Superior temporal gyrus (tissue), 1 donor: ENCODE measurements around the gene CAMK4.

Experiments
- DNase-seq: peaks from one replicate; pipeline ENCODE4 v3.0.0-alpha.2; 2016; ENCODE audit errors: extremely low spot score

The CAMK4 gene

GRCh38 chr5:111422747-111423720 is 198.8 kb downstream of the CAMK4 start:
- DNase-seq = no peak

GRCh38 chr5:111425205-111425604 is 201.0 kb downstream of the CAMK4 start:
- no peak for DNase-seq

- DNase-seq = no peak
These were observed 203.6 kb downstream of the CAMK4 start for GRCh38 chr5:111427762-111428161.

- no peak for DNase-seq
These were observed 208.8 kb downstream of the CAMK4 start for GRCh38 chr5:111432883-111433536.

- peak; percentile 7 for DNase-seq
These were observed 210.6 kb downstream of the CAMK4 start for GRCh38 chr5:111434800-111435199.

GRCh38 chr5:111439473-111440075 is 215.4 kb downstream of the CAMK4 start:
- DNase-seq = no peak

- no peak for DNase-seq
These were observed 222.9 kb downstream of the CAMK4 start for GRCh38 chr5:111447099-111447498.

GRCh38 chr5:111447822-111448221 is 223.6 kb downstream of the CAMK4 start:
- no peak for DNase-seq

- no peak for DNase-seq
These were observed 229.1 kb downstream of the CAMK4 start for GRCh38 chr5:111453295-111453694.

GRCh38 chr5:111453747-111454146 is 229.6 kb downstream of the CAMK4 start:
- DNase-seq = no peak

GRCh38 chr5:111454198-111454622 is 230.0 kb downstream of the CAMK4 start:
- no peak for DNase-seq

- no peak for DNase-seq
These were observed 230.6 kb downstream of the CAMK4 start for GRCh38 chr5:111454776-111455175.

GRCh38 chr5:111461255-111461671 is 237.1 kb downstream of the CAMK4 start:
- DNase-seq = peak; percentile 70

- no peak for DNase-seq
These were observed 237.8 kb downstream of the CAMK4 start for GRCh38 chr5:111461934-111462333.

- no peak for DNase-seq
These were observed 239.1 kb downstream of the CAMK4 start for GRCh38 chr5:111463311-111463710.

GRCh38 chr5:111469293-111469896 is 245.2 kb downstream of the CAMK4 start:
- DNase-seq = no peak

- DNase-seq = no peak
These were observed 245.7 kb downstream of the CAMK4 start for GRCh38 chr5:111469903-111470302.

- DNase-seq = no peak
These were observed 247.9 kb downstream of the CAMK4 start for GRCh38 chr5:111472096-111472495.

- no peak for DNase-seq
These were observed 248.4 kb downstream of the CAMK4 start for GRCh38 chr5:111472579-111472978.

- DNase-seq = no peak
These were observed 254.1 kb downstream of the CAMK4 start for GRCh38 chr5:111478266-111478665.

- no peak for DNase-seq
These were observed 254.7 kb downstream of the CAMK4 start for GRCh38 chr5:111478898-111479297.

- no peak for DNase-seq
These were observed 256.2 kb downstream of the CAMK4 start for GRCh38 chr5:111480346-111480745.
